ENCODE results near the gene MAP3K9.
A peak's percentile ranks its signal among the peaks of the same experiment; 100 is the strongest.

MAP3K9 gene

DNA sequence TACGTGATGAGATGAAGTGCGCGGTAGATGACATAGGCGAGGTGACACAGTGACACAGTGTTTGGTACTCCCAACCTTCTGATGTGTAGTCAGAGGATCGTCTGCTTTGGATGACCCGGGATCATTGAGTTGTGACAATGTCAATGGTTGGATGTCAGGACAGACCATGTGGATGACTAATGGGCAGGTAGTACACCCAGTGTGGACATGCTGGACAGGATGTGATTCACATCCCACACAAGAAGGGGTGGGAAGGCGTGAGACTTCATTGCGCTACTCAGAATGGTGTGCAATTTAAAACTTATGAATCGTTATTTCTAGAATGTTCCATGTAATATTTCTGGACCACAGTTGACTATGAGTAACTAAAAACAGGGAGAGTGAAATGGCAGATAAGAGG is 23.8 kb downstream of the MAP3K9 start:
- H3K27ac Mint-ChIP-seq = no peak overlapping the region
- DNase-seq (no peak), ATAC-seq (replicated peaks) (no peak)
- no peaks in the 10 kb centered on the region for H3K9me3 Mint-ChIP-seq
- no peaks in the 10 kb centered on the region for H3K27me3 Mint-ChIP-seq
- peaks cover 7 to 22% of the 10 kb centered on the region in 2 donors for H3K36me3 Mint-ChIP-seq
- H3K4me1 Mint-ChIP-seq = peaks cover 33 to 38% of the 10 kb centered on the region in 2 donors
- H3K4me3 Mint-ChIP-seq = no peak overlapping the region

DNA sequence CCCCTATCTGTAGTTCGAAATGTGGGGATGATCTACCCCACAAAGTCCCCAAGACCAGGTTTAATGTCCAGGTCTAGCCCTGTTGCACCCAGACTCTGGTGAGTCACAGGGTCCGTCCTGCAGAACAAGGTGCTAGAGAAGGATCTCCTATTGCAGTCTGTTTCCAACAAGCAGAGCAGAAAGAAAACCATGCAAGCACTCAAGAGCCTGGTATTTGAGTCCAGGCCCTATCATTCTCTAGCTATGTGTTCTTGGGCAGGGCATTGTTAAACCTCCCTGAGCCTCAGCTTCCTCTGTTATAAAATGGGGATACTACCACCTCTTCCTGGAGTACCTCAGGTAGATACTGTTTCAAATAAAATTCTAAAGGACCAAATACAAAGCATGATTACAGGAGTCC is 24.4 kb downstream of the MAP3K9 start:
- no peak overlapping the region for H3K4me3 Mint-ChIP-seq
- no peaks in the 10 kb centered on the region for H3K27me3 Mint-ChIP-seq
- no peaks in the 10 kb centered on the region for H3K9me3 Mint-ChIP-seq
- H3K4me1 Mint-ChIP-seq = peaks cover 34 to 38% of the 10 kb centered on the region in 2 donors
- H3K27ac Mint-ChIP-seq = no peak overlapping the region
- ATAC-seq (replicated peaks) = no peak
- H3K36me3 Mint-ChIP-seq = peaks cover 6 to 20% of the 10 kb centered on the region in 2 donors
- DNase-seq = no peak

- Mint-ChIP-seq H3K36me3 (peaks cover 11 to 16% of the 10 kb centered on the region in 2 donors), H3K4me1 (peaks cover 52 to 58% of the 10 kb centered on the region in 2 donors), H3K9me3 (no peaks in the 10 kb centered on the region), H3K27me3 (no peaks in the 10 kb centered on the region), H3K4me3 (no peak overlapping the region), H3K27ac (peak overlapping the region; percentile 43)
- DNase-seq (no peak), ATAC-seq (replicated peaks) (no peak)
These were observed 27.0 kb downstream of the MAP3K9 start for GRCh38 chr14:70782361-70782760.

DNA sequence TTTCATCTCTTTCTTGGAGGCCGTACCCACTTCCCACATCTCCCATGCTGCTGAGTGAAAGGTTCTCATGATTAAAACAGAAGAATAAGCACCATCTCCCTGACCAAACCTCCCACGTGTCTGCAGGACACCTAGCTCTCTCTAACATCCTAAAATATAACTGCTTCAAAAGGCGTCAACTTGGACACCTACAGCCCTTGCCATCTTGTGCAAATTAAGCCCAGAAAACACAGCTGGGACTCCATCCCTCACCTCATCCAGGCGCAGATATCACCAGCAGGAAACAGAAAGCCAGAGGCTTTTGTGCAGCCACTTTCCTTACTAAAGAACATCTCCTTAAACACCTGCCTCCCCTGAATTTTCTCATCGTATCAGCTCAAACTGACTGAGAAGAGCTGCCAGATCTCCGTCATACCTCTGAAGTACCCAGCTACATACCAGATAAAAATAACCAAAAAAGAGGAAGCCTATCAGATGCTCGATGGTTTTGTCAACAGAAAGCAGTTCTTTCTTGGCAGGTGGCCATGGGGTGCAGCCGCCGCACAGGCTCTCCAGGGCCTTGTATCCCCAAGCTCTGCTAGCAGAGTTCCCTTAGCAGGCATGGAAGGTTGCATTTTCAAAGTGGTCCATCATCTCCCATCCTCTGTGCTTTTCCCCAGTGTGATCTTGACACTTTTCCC is 28.8 kb downstream of the MAP3K9 start:
- Mint-ChIP-seq H3K27ac (peak overlapping the region; percentile 93), H3K4me3 (peak overlapping the region; percentile 64 to 71), H3K36me3 (peaks cover 9% of the 10 kb centered on the region in 2 donors), H3K9me3 (no peaks in the 10 kb centered on the region), H3K4me1 (peaks cover 57 to 66% of the 10 kb centered on the region in 2 donors), H3K27me3 (no peaks in the 10 kb centered on the region)
- ATAC-seq (replicated peaks) = peak; percentile 94 to 95
- DNase-seq = peak; percentile 48

DNA sequence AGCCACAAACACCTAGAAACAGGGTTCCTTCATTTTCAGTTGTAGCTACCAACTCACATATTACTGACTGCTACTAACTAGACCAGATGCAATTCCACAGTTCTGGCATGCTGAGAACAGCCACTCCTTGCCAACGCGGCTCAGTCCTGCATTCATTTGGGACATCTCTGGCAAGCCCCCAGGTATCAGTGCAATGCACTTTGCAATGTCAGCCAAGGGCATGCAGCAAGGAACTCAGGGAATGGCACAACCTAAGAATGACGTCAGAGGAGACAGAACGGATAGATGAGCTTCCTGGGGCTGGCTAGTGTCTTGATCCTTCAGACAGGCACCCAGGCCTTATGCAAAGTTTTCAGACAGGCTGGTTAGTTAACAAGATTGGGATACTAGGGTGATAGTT is 29.6 kb downstream of the MAP3K9 start:
- H3K4me3 Mint-ChIP-seq = peak overlapping the region in 1 of 2 donors; percentile 36
- ATAC-seq (replicated peaks) = no peak
- H3K4me1 Mint-ChIP-seq = peaks cover 57 to 66% of the 10 kb centered on the region in 2 donors
- no peaks in the 10 kb centered on the region for H3K27me3 Mint-ChIP-seq
- DNase-seq = no peak
- H3K27ac Mint-ChIP-seq = peak overlapping the region; percentile 7
- H3K36me3 Mint-ChIP-seq = peaks cover 6 to 7% of the 10 kb centered on the region in 2 donors
- H3K9me3 Mint-ChIP-seq = no peaks in the 10 kb centered on the region

DNA sequence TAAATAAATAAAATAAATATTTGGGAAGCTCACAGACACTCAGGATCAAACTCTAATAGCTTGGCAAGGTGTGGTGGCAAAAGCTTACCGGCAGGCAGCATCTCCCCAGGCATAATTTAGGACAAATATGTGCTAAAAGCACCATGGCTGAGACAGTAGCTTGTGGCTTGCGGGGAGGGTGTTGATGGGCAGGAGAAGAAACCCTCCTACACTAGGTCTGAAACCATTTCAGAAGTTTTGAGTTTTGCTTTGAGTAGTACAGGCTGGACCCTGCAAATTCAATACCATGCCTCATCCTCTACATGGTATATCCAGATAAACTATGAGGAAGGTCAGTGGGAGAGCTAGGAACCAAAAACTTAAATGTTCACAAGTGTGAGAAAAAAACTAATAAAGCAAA is 33.1 kb downstream of the MAP3K9 start:
- Mint-ChIP-seq H3K27me3 (no peaks in the 10 kb centered on the region), H3K4me3 (no peak overlapping the region), H3K27ac (no peak overlapping the region), H3K36me3 (peaks cover 3 to 9% of the 10 kb centered on the region in 2 donors), H3K4me1 (peaks cover 43 to 61% of the 10 kb centered on the region in 2 donors), H3K9me3 (no peaks in the 10 kb centered on the region)
- no peak for DNase-seq
- ATAC-seq (replicated peaks) = no peak

GRCh38 chr14:70773182-70773862 is 36.0 kb downstream of the MAP3K9 start:
- DNase-seq = no peak
- no peaks in the 10 kb centered on the region for H3K9me3 Mint-ChIP-seq
- ATAC-seq (replicated peaks) = no peak
- H3K4me1 Mint-ChIP-seq = peaks cover 18 to 32% of the 10 kb centered on the region in 2 donors
- H3K27ac Mint-ChIP-seq = no peak overlapping the region
- no peaks in the 10 kb centered on the region for H3K27me3 Mint-ChIP-seq
- H3K4me3 Mint-ChIP-seq = no peak overlapping the region
- peaks cover 3 to 6% of the 10 kb centered on the region in 2 donors for H3K36me3 Mint-ChIP-seq

- ATAC-seq (replicated peaks) = no peak
- Mint-ChIP-seq H3K4me1 (peaks cover 5 to 17% of the 10 kb centered on the region in 2 donors), H3K27me3 (no peaks in the 10 kb centered on the region)
These were observed 37.5 kb downstream of the MAP3K9 start for GRCh38 chr14:70771781-70772212.

DNA sequence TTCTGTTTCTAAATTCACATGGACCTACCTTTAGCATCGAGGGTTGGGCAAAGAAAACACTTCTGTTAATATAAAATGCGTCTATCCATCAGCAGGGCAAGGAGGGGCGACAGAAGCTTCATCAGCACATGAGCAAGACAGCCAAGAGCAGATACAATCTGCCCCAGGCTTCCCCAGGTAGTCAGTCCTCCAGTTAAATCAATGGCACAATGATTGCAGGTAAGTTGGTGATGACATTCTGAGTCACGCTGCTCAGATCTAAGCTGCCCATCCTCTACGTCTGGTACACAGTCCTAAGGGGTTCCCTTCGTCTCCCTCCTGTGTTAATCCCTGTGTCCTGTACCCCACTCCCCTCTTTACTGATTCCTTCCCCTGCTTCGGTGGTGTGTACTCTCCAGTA is 38.8 kb downstream of the MAP3K9 start:
- Mint-ChIP-seq H3K27me3 (no peaks in the 10 kb centered on the region), H3K4me3 (no peak overlapping the region), H3K4me1 (peaks cover 5 to 14% of the 10 kb centered on the region in 2 donors), H3K27ac (no peak overlapping the region), H3K9me3 (no peaks in the 10 kb centered on the region), H3K36me3 (peaks cover 2 to 6% of the 10 kb centered on the region in 2 donors)
- no peak for ATAC-seq (replicated peaks)
- no peak for DNase-seq

More at GRCh38 chr14:70771781-70772212, 37.5 kb downstream of the MAP3K9 start:
- H3K36me3 Mint-ChIP-seq = peaks cover 2 to 6% of the 10 kb centered on the region in 2 donors
- no peak overlapping the region for H3K27ac Mint-ChIP-seq
- H3K4me3 Mint-ChIP-seq = peak overlapping the region in 1 of 2 donors; percentile 2
- DNase-seq = no peak
- H3K9me3 Mint-ChIP-seq = no peaks in the 10 kb centered on the region

- ATAC-seq (replicated peaks) = no peak
- Mint-ChIP-seq H3K27me3 (no peaks in the 10 kb centered on the region), H3K27ac (no peak overlapping the region), H3K9me3 (no peaks in the 10 kb centered on the region), H3K4me3 (no peak overlapping the region), H3K4me1 (peaks cover 0 to 3% of the 10 kb centered on the region in 2 donors), H3K36me3 (peaks cover 24 to 43% of the 10 kb centered on the region in 2 donors)
- DNase-seq = no peak
These were observed 49.9 kb downstream of the MAP3K9 start for GRCh38 chr14:70759398-70759797.

DNA sequence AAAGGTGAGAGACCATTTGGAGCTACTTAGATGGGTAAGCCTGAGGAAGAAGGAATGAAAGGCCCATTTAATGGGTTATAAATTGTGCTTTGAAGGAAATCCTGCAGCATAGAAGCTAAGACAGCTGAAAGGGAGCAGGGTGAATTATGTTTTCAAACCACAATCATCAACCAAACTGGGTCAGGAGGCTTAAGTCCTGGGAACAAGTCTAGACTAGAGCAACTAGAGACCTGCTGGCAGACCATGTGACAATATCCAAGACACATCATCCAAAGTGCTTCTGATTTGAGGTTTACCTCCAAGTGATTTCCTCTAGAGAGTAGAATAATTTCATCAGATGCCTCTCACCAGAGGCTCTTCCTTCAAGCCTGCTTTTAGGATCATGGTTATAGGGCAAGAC is 53.7 kb downstream of the MAP3K9 start:
- no peak for DNase-seq
- ATAC-seq (replicated peaks) = no peak
- no peak overlapping the region for H3K27ac Mint-ChIP-seq
- no peaks in the 10 kb centered on the region for H3K27me3 Mint-ChIP-seq
- no peaks in the 10 kb centered on the region for H3K9me3 Mint-ChIP-seq
- peaks cover 29 to 44% of the 10 kb centered on the region in 2 donors for H3K36me3 Mint-ChIP-seq
- H3K4me1 Mint-ChIP-seq = no peaks in the 10 kb centered on the region
- H3K4me3 Mint-ChIP-seq = no peak overlapping the region

DNA sequence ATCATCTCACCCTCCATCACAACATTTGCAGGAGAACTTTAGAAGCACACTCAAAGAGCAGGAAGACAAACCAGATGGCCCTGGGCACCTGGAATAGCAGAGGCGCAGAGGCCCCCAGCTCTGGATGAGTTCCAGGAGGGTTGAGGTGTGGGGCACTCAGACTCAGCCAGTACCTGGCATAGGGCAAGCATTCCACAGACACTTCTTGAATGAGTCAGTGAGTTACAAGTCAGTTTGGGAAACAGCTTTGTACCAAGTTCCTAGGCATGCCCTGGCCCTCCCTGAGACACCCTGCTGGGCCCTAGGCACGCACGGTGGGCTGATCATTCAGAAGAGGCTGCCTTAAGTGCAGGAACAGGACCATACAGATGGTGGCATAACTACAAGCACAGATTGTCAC is 54.3 kb downstream of the MAP3K9 start:
- no peaks in the 10 kb centered on the region for H3K4me1 Mint-ChIP-seq
- no peaks in the 10 kb centered on the region for H3K27me3 Mint-ChIP-seq
- H3K27ac Mint-ChIP-seq = no peak overlapping the region
- no peaks in the 10 kb centered on the region for H3K9me3 Mint-ChIP-seq
- H3K4me3 Mint-ChIP-seq = no peak overlapping the region
- ATAC-seq (replicated peaks) (no peak), DNase-seq (no peak)
- H3K36me3 Mint-ChIP-seq = peaks cover 23 to 39% of the 10 kb centered on the region in 2 donors

DNA sequence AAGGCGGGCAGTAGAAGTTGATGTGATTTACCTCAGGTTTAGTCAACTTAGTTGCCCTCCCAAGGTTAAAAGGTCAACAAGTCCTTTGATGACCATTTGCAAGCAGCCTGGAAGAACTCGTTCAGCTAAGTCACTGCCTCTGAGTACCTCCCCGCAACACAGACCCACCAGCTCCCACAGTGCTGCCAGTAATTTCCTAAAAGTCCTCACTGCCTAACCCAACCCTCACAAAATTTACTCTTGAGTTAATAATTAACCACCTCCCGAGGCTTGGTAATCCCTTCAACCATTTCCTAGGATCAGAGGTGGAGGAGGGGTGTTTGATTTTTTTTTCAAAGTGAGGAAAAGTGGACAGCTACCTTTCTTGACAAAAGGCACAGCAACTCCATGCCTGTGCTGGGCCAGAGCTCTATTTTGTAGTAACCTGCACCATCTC is 55.8 kb downstream of the MAP3K9 start:
- no peaks in the 10 kb centered on the region for H3K27me3 Mint-ChIP-seq
- H3K36me3 Mint-ChIP-seq = peaks cover 30 to 42% of the 10 kb centered on the region in 2 donors
- no peak overlapping the region for H3K4me3 Mint-ChIP-seq
- no peaks in the 10 kb centered on the region for H3K9me3 Mint-ChIP-seq
- no peak for DNase-seq
- no peaks in the 10 kb centered on the region for H3K4me1 Mint-ChIP-seq
- ATAC-seq (replicated peaks) = no peak
- no peak overlapping the region for H3K27ac Mint-ChIP-seq

GRCh38 chr14:70748422-70748821 is 60.9 kb downstream of the MAP3K9 start:
- no peak for ATAC-seq (replicated peaks)
- H3K4me1 Mint-ChIP-seq = no peaks in the 10 kb centered on the region
- H3K36me3 Mint-ChIP-seq = peaks cover 32 to 42% of the 10 kb centered on the region in 2 donors
- H3K27me3 Mint-ChIP-seq = no peaks in the 10 kb centered on the region
- H3K27ac Mint-ChIP-seq = no peak overlapping the region
- DNase-seq = no peak
- no peaks in the 10 kb centered on the region for H3K9me3 Mint-ChIP-seq
- H3K4me3 Mint-ChIP-seq = no peak overlapping the region

DNA sequence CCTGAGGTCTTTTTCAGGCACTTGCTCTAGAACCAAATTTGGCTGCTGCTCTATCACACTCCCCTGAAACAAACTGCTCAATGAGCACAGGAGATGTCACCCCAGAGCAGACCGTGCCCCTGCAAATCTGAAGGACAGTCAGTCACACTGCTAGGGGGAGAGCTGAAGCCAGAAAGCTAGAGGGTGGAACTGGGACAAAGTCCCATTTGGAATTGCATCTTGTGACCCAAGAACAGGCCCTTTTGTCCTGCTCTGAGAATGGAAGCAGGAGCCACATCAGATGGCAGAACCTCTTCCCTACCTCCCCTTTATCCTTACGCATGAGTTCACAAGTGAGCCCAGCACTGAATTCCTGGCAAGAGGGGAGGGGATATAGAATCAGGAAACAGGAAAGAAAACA is 64.7 kb downstream of the MAP3K9 start:
- H3K4me1 Mint-ChIP-seq = no peaks in the 10 kb centered on the region
- H3K4me3 Mint-ChIP-seq = no peak overlapping the region
- no peak for ATAC-seq (replicated peaks)

More for the DNA sequence above, 64.7 kb downstream of the MAP3K9 start:
- H3K36me3 Mint-ChIP-seq = peaks cover 33 to 44% of the 10 kb centered on the region in 2 donors
- no peaks in the 10 kb centered on the region for H3K9me3 Mint-ChIP-seq
- H3K27me3 Mint-ChIP-seq = no peaks in the 10 kb centered on the region
- DNase-seq = no peak
- no peak overlapping the region for H3K27ac Mint-ChIP-seq

All from stimulated activated naive B cell treated with anti-CD40 and anti-IgM and Interleukin-4, amounts not matched to agents 10 μg/mL and 1 μg/mL and 100 μg/mL, for 72 hours (primary cell).